ENCODE data around the gene MYH9. TPM values are rescaled to one million over a fixed set of nuclear protein-coding genes. Genes with fewer than 3 reads are reported as not detected.

The MYH9 gene
- total and polyA plus RNA-seq, 2 experiments from 2014 or later: 140 to 188 TPM

DNA sequence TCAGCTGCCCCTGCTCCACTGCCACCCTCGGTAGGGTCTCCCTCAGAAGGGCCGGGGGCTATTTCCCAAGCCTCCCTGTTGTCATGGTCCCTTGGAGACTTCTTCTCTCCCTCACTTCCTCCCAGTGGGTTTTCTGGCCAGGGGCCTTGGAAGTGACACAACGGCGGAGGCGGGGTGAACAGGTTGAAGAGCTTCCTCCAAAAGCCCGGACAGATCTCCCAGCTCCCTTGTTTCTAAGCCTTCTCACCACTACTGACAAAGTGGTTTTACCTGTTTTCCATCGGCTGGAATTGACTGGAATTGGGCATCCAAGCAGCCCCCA, 14.5 kb downstream of the MYH9 start:
- Histone ChIP-seq H3K4me1 (ENCODE audit: insufficient read depth) (peaks cover 52% of the 10 kb centered on the region), H3K27me3 (no peaks in the 10 kb centered on the region), H3K4me3 (no peak overlapping the region), H3K79me2 (peaks cover 96% of the 10 kb centered on the region), H4K20me1 (ENCODE audit: insufficient read depth, poor library complexity, severe bottlenecking) (peaks cover 59% of the 10 kb centered on the region), H2AFZ (no peak overlapping the region), H3K9me3 (ENCODE audit: low read depth) (no peaks in the 10 kb centered on the region), H3K27ac (peak overlapping the region; percentile 92), H3K9me2 (replicated peaks; ENCODE audit: insufficient read depth) (no peaks in the 10 kb centered on the region), H3K36me3 (replicated peaks; ENCODE audit: insufficient read depth, low read depth) (no peaks in the 10 kb centered on the region), H3K4me2 (no peak overlapping the region)
- no peak for DNase-seq (ENCODE audit: low spot score)
- TF ChIP-seq EZH2phosphoT487 (IDR thresholded peaks at IDR 0.05; ENCODE audit: low read depth, severe bottlenecking, unreplicated experiment) (no peak), CTCF (IDR thresholded peaks at IDR 0.05; ENCODE audit: poor library complexity) (no peak), EZH2 (IDR thresholded peaks at IDR 0.05; ENCODE audit: borderline replicate concordance) (no peak)
- 71% methylated on average over 6 of the region's 7 CpGs for WGBS (ENCODE audit: low lambda C conversion rate, missing lambda C conversion rate)

- no peak for TF ChIP-seq EZH2 (IDR thresholded peaks at IDR 0.05; ENCODE audit: borderline replicate concordance)
- no peak for TF ChIP-seq EZH2phosphoT487 (IDR thresholded peaks at IDR 0.05; ENCODE audit: low read depth, severe bottlenecking, unreplicated experiment)
- H3K4me2 ChIP-seq: peak overlapping the region; percentile 67
- H4K20me1 ChIP-seq (ENCODE audit: insufficient read depth, poor library complexity, severe bottlenecking): peaks cover 58% of the 10 kb centered on the region
- DNase-seq (ENCODE audit: low spot score): peak; percentile 1
- peaks cover 96% of the 10 kb centered on the region for H3K79me2 ChIP-seq
- no peaks in the 10 kb centered on the region for H3K27me3 ChIP-seq
- H3K4me3 ChIP-seq: no peak overlapping the region
- no peaks in the 10 kb centered on the region for H3K36me3 ChIP-seq (replicated peaks; ENCODE audit: insufficient read depth, low read depth)
- WGBS (ENCODE audit: low lambda C conversion rate, missing lambda C conversion rate): 89% methylated on average over 2 of the region's 2 CpGs
- H3K27ac ChIP-seq: peak overlapping the region; percentile 92
- H3K9me3 ChIP-seq (ENCODE audit: low read depth): no peaks in the 10 kb centered on the region
- no peaks in the 10 kb centered on the region for H3K9me2 ChIP-seq (replicated peaks; ENCODE audit: insufficient read depth)
- H2AFZ ChIP-seq: no peak overlapping the region
- H3K4me1 ChIP-seq (ENCODE audit: insufficient read depth): peaks cover 63% of the 10 kb centered on the region
Measured at GRCh38 chr22:36371920-36372319, 15.8 kb downstream of the MYH9 start.

GRCh38 chr22:36369922-36370791, 17.6 kb downstream of the MYH9 start:
- Histone ChIP-seq H3K27ac (peak overlapping the region; percentile 92), H2AFZ (no peak overlapping the region), H3K4me2 (peak overlapping the region; percentile 67), H3K4me1 (ENCODE audit: insufficient read depth) (peaks cover 79% of the 10 kb centered on the region), H3K27me3 (no peaks in the 10 kb centered on the region), H3K4me3 (no peak overlapping the region), H3K79me2 (peaks cover 96% of the 10 kb centered on the region), H3K9me2 (replicated peaks; ENCODE audit: insufficient read depth) (no peaks in the 10 kb centered on the region), H3K36me3 (replicated peaks; ENCODE audit: insufficient read depth, low read depth) (no peaks in the 10 kb centered on the region), H3K9me3 (ENCODE audit: low read depth) (no peaks in the 10 kb centered on the region), H4K20me1 (ENCODE audit: insufficient read depth, poor library complexity, severe bottlenecking) (peaks cover 47% of the 10 kb centered on the region)
- DNase-seq (ENCODE audit: low spot score): peak; percentile 74
- 60% methylated on average over 11 of the region's 11 CpGs for WGBS (ENCODE audit: low lambda C conversion rate, missing lambda C conversion rate)
- TF ChIP-seq EZH2 (IDR thresholded peaks at IDR 0.05; ENCODE audit: borderline replicate concordance): no peak
- TF ChIP-seq CTCF (IDR thresholded peaks at IDR 0.05; ENCODE audit: poor library complexity): no peak
- TF ChIP-seq EZH2phosphoT487 (IDR thresholded peaks at IDR 0.05; ENCODE audit: low read depth, severe bottlenecking, unreplicated experiment): no peak

All from hepatocyte (in vitro differentiated cells).